ENCODE data around the gene PPP6R2.
"Not testable (repeated sequence)": the region's sequence is repeated elsewhere in the genome, so short reads cannot be mapped to it uniquely, and the experiment has no call there.

Gene PPP6R2

GRCh38 chr22:50318698-50319411 is 24.3 kb upstream of the PPP6R2 start:
- no peak overlapping the region for H3K4ac ChIP-seq (ENCODE audit: low read depth, low read length)
- H3K9ac ChIP-seq (ENCODE audit: low read length) = no peak overlapping the region
- no peak for DNase-seq
- no peak overlapping the region for H4K5ac ChIP-seq (ENCODE audit: low read length)
- no peak overlapping the region for H2BK120ac ChIP-seq (ENCODE audit: low read depth, low read length)
- H2AK5ac ChIP-seq (ENCODE audit: low read length) = no peak overlapping the region
- no peak overlapping the region for H3K4me3 ChIP-seq (ENCODE audit: low read length)
- no peak overlapping the region for H4K8ac ChIP-seq (ENCODE audit: low read depth, low read length)
- H3K36me3 ChIP-seq (ENCODE audit: control insufficient read depth, insufficient read depth, low read length) = no peaks in the 10 kb centered on the region
- no peak overlapping the region for H2BK5ac ChIP-seq (ENCODE audit: low read length)
- H3K18ac ChIP-seq (ENCODE audit: low read length) = no peak overlapping the region
- no peak overlapping the region for H2BK15ac ChIP-seq (replicated peaks; ENCODE audit: low read depth)
- H3K79me2 ChIP-seq (ENCODE audit: control insufficient read depth, insufficient read depth, low read length) = no peaks in the 10 kb centered on the region
- H3K23ac ChIP-seq (ENCODE audit: low read length) = no peak overlapping the region
- no peaks in the 10 kb centered on the region for H3K27me3 ChIP-seq (ENCODE audit: insufficient read depth, low read length, poor library complexity)
- H3K79me1 ChIP-seq (ENCODE audit: low read length) = no peaks in the 10 kb centered on the region
- H3K27ac ChIP-seq (ENCODE audit: low read depth, low read length) = no peak overlapping the region
- H3K4me1 ChIP-seq (ENCODE audit: control insufficient read depth, low read depth, low read length) = no peaks in the 10 kb centered on the region
- no peak overlapping the region for H3K56ac ChIP-seq (ENCODE audit: low read length)
- no CpG with 5 or more reads among the region's 21 CpGs for WGBS (ENCODE audit: extremely low coverage, insufficient coverage, low lambda C conversion rate)
- no peak overlapping the region for H3K4me2 ChIP-seq (ENCODE audit: low read length)

DNA sequence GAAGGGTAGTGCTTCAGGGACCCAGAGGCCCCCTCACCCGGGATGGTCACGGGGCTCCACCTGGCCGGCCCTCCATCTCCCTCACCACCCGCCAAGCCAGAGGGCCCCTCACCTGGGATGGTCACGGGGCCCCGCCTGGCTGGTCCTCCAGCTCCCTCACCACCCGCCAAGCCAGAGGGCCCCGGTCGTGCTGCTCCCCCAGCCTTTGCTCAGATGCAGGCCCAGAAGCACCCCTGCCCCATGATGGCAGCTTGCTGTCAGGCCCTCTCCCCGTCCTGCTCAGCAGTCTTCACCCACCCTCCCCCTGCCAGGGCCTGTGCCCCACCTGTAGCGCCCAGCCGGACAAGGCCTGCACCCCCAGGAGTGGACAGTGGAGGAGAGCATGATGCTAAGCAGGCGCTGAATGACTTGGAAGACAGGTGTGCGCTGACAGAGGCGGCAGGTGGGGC is 23.6 kb upstream of the PPP6R2 start:
- Histone ChIP-seq H2AK5ac (ENCODE audit: low read length) (no peak overlapping the region), H3K18ac (ENCODE audit: low read length) (no peak overlapping the region), H3K56ac (ENCODE audit: low read length) (no peak overlapping the region), H4K5ac (ENCODE audit: low read length) (no peak overlapping the region), H3K4me2 (ENCODE audit: low read length) (no peak overlapping the region), H2BK5ac (ENCODE audit: low read length) (no peak overlapping the region), H3K79me2 (ENCODE audit: control insufficient read depth, insufficient read depth, low read length) (no peaks in the 10 kb centered on the region), H3K27me3 (ENCODE audit: insufficient read depth, low read length, poor library complexity) (no peaks in the 10 kb centered on the region), H3K4me1 (ENCODE audit: control insufficient read depth, low read depth, low read length) (no peaks in the 10 kb centered on the region), H3K4ac (ENCODE audit: low read depth, low read length) (no peak overlapping the region), H3K9ac (ENCODE audit: low read length) (no peak overlapping the region), H3K4me3 (ENCODE audit: low read length) (no peak overlapping the region), H4K8ac (ENCODE audit: low read depth, low read length) (no peak overlapping the region), H3K27ac (ENCODE audit: low read depth, low read length) (no peak overlapping the region), H3K23ac (ENCODE audit: low read length) (no peak overlapping the region), H2BK120ac (ENCODE audit: low read depth, low read length) (no peak overlapping the region), H3K36me3 (ENCODE audit: control insufficient read depth, insufficient read depth, low read length) (no peaks in the 10 kb centered on the region), H2BK15ac (replicated peaks; ENCODE audit: low read depth) (no peak overlapping the region), H3K79me1 (ENCODE audit: low read length) (no peaks in the 10 kb centered on the region)
- no peak for DNase-seq
- no CpG with 5 or more reads among the region's 15 CpGs for WGBS (ENCODE audit: extremely low coverage, insufficient coverage, low lambda C conversion rate)

GRCh38 chr22:50320116-50320515 is 23.0 kb upstream of the PPP6R2 start:
- Histone ChIP-seq H4K5ac (ENCODE audit: low read length) (no peak overlapping the region), H3K36me3 (ENCODE audit: control insufficient read depth, insufficient read depth, low read length) (no peaks in the 10 kb centered on the region), H2BK120ac (ENCODE audit: low read depth, low read length) (no peak overlapping the region), H2BK15ac (replicated peaks; ENCODE audit: low read depth) (no peak overlapping the region), H2AK5ac (ENCODE audit: low read length) (no peak overlapping the region), H3K27me3 (ENCODE audit: insufficient read depth, low read length, poor library complexity) (no peaks in the 10 kb centered on the region), H3K27ac (ENCODE audit: low read depth, low read length) (no peak overlapping the region), H3K4me2 (ENCODE audit: low read length) (no peak overlapping the region), H3K4me3 (ENCODE audit: low read length) (no peak overlapping the region), H3K4me1 (ENCODE audit: control insufficient read depth, low read depth, low read length) (no peaks in the 10 kb centered on the region), H2BK5ac (ENCODE audit: low read length) (no peak overlapping the region), H3K9ac (ENCODE audit: low read length) (no peak overlapping the region), H3K4ac (ENCODE audit: low read depth, low read length) (no peak overlapping the region), H4K8ac (ENCODE audit: low read depth, low read length) (no peak overlapping the region), H3K79me1 (ENCODE audit: low read length) (no peaks in the 10 kb centered on the region), H3K56ac (ENCODE audit: low read length) (no peak overlapping the region), H3K18ac (ENCODE audit: low read length) (no peak overlapping the region), H3K23ac (ENCODE audit: low read length) (no peak overlapping the region), H3K79me2 (ENCODE audit: control insufficient read depth, insufficient read depth, low read length) (no peaks in the 10 kb centered on the region)
- no peak for DNase-seq
- WGBS (ENCODE audit: extremely low coverage, insufficient coverage, low lambda C conversion rate) = no CpG with 5 or more reads among the region's 8 CpGs

- Histone ChIP-seq H2BK15ac (replicated peaks; ENCODE audit: low read depth) (no peak overlapping the region), H4K5ac (ENCODE audit: low read length) (no peak overlapping the region), H3K4me3 (ENCODE audit: low read length) (no peak overlapping the region), H3K4me2 (ENCODE audit: low read length) (no peak overlapping the region), H3K56ac (ENCODE audit: low read length) (no peak overlapping the region), H3K36me3 (ENCODE audit: control insufficient read depth, insufficient read depth, low read length) (no peaks in the 10 kb centered on the region), H3K79me2 (ENCODE audit: control insufficient read depth, insufficient read depth, low read length) (no peaks in the 10 kb centered on the region), H2BK5ac (ENCODE audit: low read length) (no peak overlapping the region), H3K79me1 (ENCODE audit: low read length) (no peaks in the 10 kb centered on the region), H4K8ac (ENCODE audit: low read depth, low read length) (no peak overlapping the region), H3K4me1 (ENCODE audit: control insufficient read depth, low read depth, low read length) (no peaks in the 10 kb centered on the region), H2BK120ac (ENCODE audit: low read depth, low read length) (no peak overlapping the region), H2AK5ac (ENCODE audit: low read length) (no peak overlapping the region), H3K27ac (ENCODE audit: low read depth, low read length) (no peak overlapping the region), H3K23ac (ENCODE audit: low read length) (no peak overlapping the region), H3K9ac (ENCODE audit: low read length) (no peak overlapping the region), H3K4ac (ENCODE audit: low read depth, low read length) (no peak overlapping the region), H3K27me3 (ENCODE audit: insufficient read depth, low read length, poor library complexity) (no peaks in the 10 kb centered on the region), H3K18ac (ENCODE audit: low read length) (no peak overlapping the region)
- DNase-seq = no peak
- no CpG with 5 or more reads among the region's 10 CpGs for WGBS (ENCODE audit: extremely low coverage, insufficient coverage, low lambda C conversion rate)
These were observed 22.3 kb upstream of the PPP6R2 start for GRCh38 chr22:50320671-50321325.

- H3K9ac ChIP-seq (ENCODE audit: low read length); DNase-seq; H3K4ac ChIP-seq (ENCODE audit: low read depth, low read length); H3K27ac ChIP-seq (ENCODE audit: low read depth, low read length); H4K8ac ChIP-seq (ENCODE audit: low read depth, low read length); H3K23ac ChIP-seq (ENCODE audit: low read length); H2BK5ac ChIP-seq (ENCODE audit: low read length); H3K79me2 ChIP-seq (ENCODE audit: control insufficient read depth, insufficient read depth, low read length); H2BK120ac ChIP-seq (ENCODE audit: low read depth, low read length); H2AK5ac ChIP-seq (ENCODE audit: low read length); H2BK15ac ChIP-seq (replicated peaks; ENCODE audit: low read depth); H4K5ac ChIP-seq (ENCODE audit: low read length); H3K56ac ChIP-seq (ENCODE audit: low read length); H3K4me2 ChIP-seq (ENCODE audit: low read length); H3K27me3 ChIP-seq (ENCODE audit: insufficient read depth, low read length, poor library complexity); H3K36me3 ChIP-seq (ENCODE audit: control insufficient read depth, insufficient read depth, low read length); H3K79me1 ChIP-seq (ENCODE audit: low read length); H3K4me3 ChIP-seq (ENCODE audit: low read length); H3K18ac ChIP-seq (ENCODE audit: low read length); H3K4me1 ChIP-seq (ENCODE audit: control insufficient read depth, low read depth, low read length): not testable (repeated sequence)
- WGBS (ENCODE audit: extremely low coverage, insufficient coverage, low lambda C conversion rate) = no CpG with 5 or more reads among the region's 10 CpGs
These were observed 20.6 kb upstream of the PPP6R2 start for GRCh38 chr22:50322382-50323104.

Measured in mesendoderm (in vitro differentiated cells).